Right lobe of liver (tissue), 6 donors: ENCODE data around the gene CGB2. TPM values are rescaled to one million over a fixed set of nuclear protein-coding genes. Genes with fewer than 3 reads are reported as not detected.
"Not testable (repeated sequence)": the region's sequence is repeated elsewhere in the genome, so short reads cannot be mapped to it uniquely, and the experiment has no call there.

Experiments used
- ATAC-seq, 4 donors: fragments of 200-7000 bp; cut with Tn5 transposase; one replicate each; pipeline ENCODE4 v1.9.1; 2020; ENCODE audit warnings: mild to moderate bottlenecking in 4 of 4, moderate library complexity in 4 of 4
- DNase-seq, 3 donors: peaks; one replicate each; pipeline ENCODE4 v3.0.0-alpha.2; 2020
- H3K27ac ChIP-seq, 3 donors: fragments of 200-600 bp; one replicate each; pipeline ENCODE4 v1.8.0; 2022
- H3K27me3 ChIP-seq, 2 donors: fragments of 200-600 bp; one replicate each; pipeline ENCODE4 v1.8.0; 2022
- H3K36me3 ChIP-seq, 4 donors: fragments of 200-600 bp; sonication (generic) in 1 of 4; one replicate each; pipeline versions ENCODE4 v1.5.1 to v1.8.0; 2017 to 2022; ENCODE audit warnings: control low read depth in 1 of 4
- H3K4me1 ChIP-seq, 4 donors: fragments of 200-600 bp; sonication (generic) in 1 of 4; one replicate each; pipeline versions ENCODE4 v1.5.1 to v1.8.0; 2017 to 2022; ENCODE audit warnings: control low read depth in 1 of 4
- H3K4me3 ChIP-seq, 3 donors: fragments of 200-600 bp; one replicate each; pipeline ENCODE4 v1.8.0; 2022
- H3K9me3 ChIP-seq, 4 donors: fragments of 200-600 bp; sonication (generic) in 1 of 4; one replicate each; pipeline versions ENCODE4 v1.5.1 to v1.8.0; 2017 to 2022; ENCODE audit warnings: control low read depth in 1 of 4
- POLR2A ChIP-seq: fragments of 450-650 bp; IDR thresholded peaks from one replicate; pipeline ENCODE4 v1.6.1; 2017; ENCODE audit warnings: antibody characterized with exemption, mild to moderate bottlenecking
- WGBS: methylation state at CpG from one replicate; pipeline ENCODE4 v1.1.6; 2018; ENCODE audit warnings: low coverage, low lambda C conversion rate; ENCODE audit not compliant: insufficient coverage; ENCODE audit errors: missing lambda C conversion rate; 5-methylcytosine and 5-hydroxymethylcytosine counted together
- intact Hi-C, 2 donors: fragments of 100-400 bp; cut with DNase I; formaldehyde crosslinking; loops; one replicate each; pipeline versions ENCODE4 v1.11.2 to v1.14.1; 2022
- total RNA-seq, 6 experiments: library from RNA; depleted of rRNA in 2 of 6; stranded (reverse); fragments of >200 nt in 2 of 6; fragmentation: NEBNext Ultra II Directional in 3 of 6; extraction: Animal tissue kit (Norgen Biotek cat#: 25700) in 3 of 6; gene quantifications; one replicate each; pipeline versions ENCODE4 v1.1.0 to v1.2.4, GENCODE V29; 2016 to 2023
- TF ChIP-seq, protein P1 (sequence below), 4 donors: fragments of 200-600 bp in 3 of 4; fragments of 450-650 bp in 1 of 4; IDR thresholded peaks; one replicate each; pipeline versions ENCODE4 v1.5.1 to v1.8.0; 2016 to 2022; ENCODE audit warnings: antibody characterized with exemption in 4 of 4, mild to moderate bottlenecking in 2 of 4
- donor health status: DM: no; HTN: yes; CAD: no.
- donor health status: DM: no; HTN: no; CAD: no.
- donor health status: DM: no; HTN: no; CAD: no.
- donor health status: DM: no; HTN: yes; CAD: no.
- donor health status: DM: no; HTN: yes; CAD: no.

The CGB2 gene
- total RNA-seq, 6 experiments from 2014 or later: not detected

DNA sequence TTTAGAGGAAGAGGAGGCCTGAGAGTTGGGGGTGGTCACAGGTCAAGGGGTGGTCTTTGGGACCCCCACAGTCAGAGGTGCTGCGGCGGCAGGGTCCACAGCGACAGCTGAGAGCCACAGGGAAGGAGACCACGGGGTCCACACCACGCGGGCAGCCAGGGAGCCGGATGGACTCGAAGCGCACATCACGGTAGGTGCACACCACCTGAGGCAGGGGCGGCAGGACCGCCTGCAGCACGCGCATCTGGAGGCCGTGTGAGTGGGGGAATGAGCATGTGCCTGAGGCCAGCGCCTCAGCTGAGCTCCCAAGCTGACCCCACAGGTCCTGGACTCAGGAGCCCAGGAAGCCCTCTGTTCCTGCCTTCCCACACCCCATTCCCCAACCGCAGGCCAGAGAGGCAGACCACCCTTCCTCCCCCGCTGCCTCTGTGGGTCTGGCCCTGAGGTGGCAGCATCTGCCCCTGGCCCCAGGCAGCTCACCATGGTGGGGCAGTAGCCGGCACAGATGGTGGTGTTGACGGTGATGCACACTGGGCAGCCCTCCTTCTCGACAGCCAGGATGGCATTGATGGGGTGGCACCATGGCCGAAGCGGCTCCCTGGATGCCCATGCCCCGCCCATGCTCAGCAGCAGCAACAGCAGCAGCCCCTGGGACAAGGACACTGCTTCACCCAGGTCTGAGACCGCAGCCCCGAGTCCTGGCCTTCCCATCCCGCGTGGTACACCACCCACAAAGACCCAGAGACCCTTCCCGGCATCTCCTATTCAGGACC lies 15.4 kb upstream of the CGB2 start:
- Histone ChIP-seq H3K4me3 (no peak overlapping the region), H3K9me3 (no peaks in the 10 kb centered on the region), H3K27ac (no peak overlapping the region), H3K27me3 (no peaks in the 10 kb centered on the region), H3K4me1 (peaks cover 0 to 18% (median 0%) of the 10 kb centered on the region in 4 donors), H3K36me3 (peaks cover 0 to 5% (median under 1%) of the 10 kb centered on the region in 4 donors)
- DNase-seq: no peak
- TF ChIP-seq, protein P1, sequence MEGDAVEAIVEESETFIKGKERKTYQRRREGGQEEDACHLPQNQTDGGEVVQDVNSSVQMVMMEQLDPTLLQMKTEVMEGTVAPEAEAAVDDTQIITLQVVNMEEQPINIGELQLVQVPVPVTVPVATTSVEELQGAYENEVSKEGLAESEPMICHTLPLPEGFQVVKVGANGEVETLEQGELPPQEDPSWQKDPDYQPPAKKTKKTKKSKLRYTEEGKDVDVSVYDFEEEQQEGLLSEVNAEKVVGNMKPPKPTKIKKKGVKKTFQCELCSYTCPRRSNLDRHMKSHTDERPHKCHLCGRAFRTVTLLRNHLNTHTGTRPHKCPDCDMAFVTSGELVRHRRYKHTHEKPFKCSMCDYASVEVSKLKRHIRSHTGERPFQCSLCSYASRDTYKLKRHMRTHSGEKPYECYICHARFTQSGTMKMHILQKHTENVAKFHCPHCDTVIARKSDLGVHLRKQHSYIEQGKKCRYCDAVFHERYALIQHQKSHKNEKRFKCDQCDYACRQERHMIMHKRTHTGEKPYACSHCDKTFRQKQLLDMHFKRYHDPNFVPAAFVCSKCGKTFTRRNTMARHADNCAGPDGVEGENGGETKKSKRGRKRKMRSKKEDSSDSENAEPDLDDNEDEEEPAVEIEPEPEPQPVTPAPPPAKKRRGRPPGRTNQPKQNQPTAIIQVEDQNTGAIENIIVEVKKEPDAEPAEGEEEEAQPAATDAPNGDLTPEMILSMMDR (IDR thresholded peaks at IDR 0.05): no peak
- no peak for TF ChIP-seq POLR2A
- 80% methylated on average over 3 of the region's 29 CpGs for whole genome bisulfite sequencing
- no peak for ATAC-seq
- intact Hi-C loops: no loop called here

- Histone ChIP-seq H3K27ac (no peak within 1 kb of the TSS), H3K4me3 (peak within 1 kb of the TSS; percentile 30 to 39 (median 36)), H3K9me3 (no peaks in the 10 kb centered on the region), H3K4me1 (peaks cover 0 to 18% (median 0%) of the 10 kb centered on the region in 4 donors), H3K27me3 (no peaks in the 10 kb centered on the region), H3K36me3 (peaks cover 0 to 4% (median under 1%) of the 10 kb centered on the region in 4 donors)
- DNase-seq (no peak), ATAC-seq (no peak)
- intact Hi-C loops: no loop called here
- WGBS: 50% methylated on average over 5 of the region's 17 CpGs
- no peak for TF ChIP-seq POLR2A
- TF ChIP-seq, protein P1 (IDR thresholded peaks at IDR 0.05): no peak
Observed at GRCh38 chr19:49017041-49017665, 14.5 kb upstream of the CGB2 start, which contains the start of gene LHB. TSS of gene LHB (minus strand) at chr19:49017091. CDS start at chr19:49017081, 10 bp downstream.

GRCh38 chr19:49017666-49018351 lies 13.9 kb upstream of the CGB2 start:
- Histone ChIP-seq H3K4me1 (peaks cover 0 to 18% (median 0%) of the 10 kb centered on the region in 4 donors), H3K27me3 (no peaks in the 10 kb centered on the region), H3K9me3 (no peaks in the 10 kb centered on the region), H3K4me3 (peak overlapping the region; percentile 30 to 39 (median 36)), H3K27ac (no peak overlapping the region), H3K36me3 (peaks cover 0 to 4% (median under 1%) of the 10 kb centered on the region in 4 donors)
- under 1% methylated on average over 35 of the region's 62 CpGs for WGBS
- intact Hi-C loops: no loop called here
- no peak for TF ChIP-seq POLR2A
- TF ChIP-seq, protein P1 (IDR thresholded peaks at IDR 0.05): peak; percentile 32 to 46 (median 39)
- peak in 1 of 3 donors; percentile 57 for DNase-seq
- ATAC-seq: peak; percentile 51 to 64 (median 56)

- H3K36me3 ChIP-seq, H3K27me3 ChIP-seq, H3K9me3 ChIP-seq, intact Hi-C loops, DNase-seq, H3K27ac ChIP-seq: not testable (repeated sequence)
- Histone ChIP-seq H3K4me3 (peak overlapping the region; percentile 29 to 39 (median 36)), H3K4me1 (peaks cover 0 to 18% (median 0%) of the 10 kb centered on the region in 4 donors)
- ATAC-seq: peak; percentile 6 to 41 (median 18)
- 8% methylated on average over 8 of the region's 50 CpGs for WGBS
Observed at GRCh38 chr19:49018388-49019241, 13.1 kb upstream of the CGB2 start.
